Measurements from ENCODE around the gene SWAP70.
"Not testable (repeated sequence)": the region's sequence is repeated elsewhere in the genome, so short reads cannot be mapped to it uniquely, and the experiment has no call there.

DNA sequence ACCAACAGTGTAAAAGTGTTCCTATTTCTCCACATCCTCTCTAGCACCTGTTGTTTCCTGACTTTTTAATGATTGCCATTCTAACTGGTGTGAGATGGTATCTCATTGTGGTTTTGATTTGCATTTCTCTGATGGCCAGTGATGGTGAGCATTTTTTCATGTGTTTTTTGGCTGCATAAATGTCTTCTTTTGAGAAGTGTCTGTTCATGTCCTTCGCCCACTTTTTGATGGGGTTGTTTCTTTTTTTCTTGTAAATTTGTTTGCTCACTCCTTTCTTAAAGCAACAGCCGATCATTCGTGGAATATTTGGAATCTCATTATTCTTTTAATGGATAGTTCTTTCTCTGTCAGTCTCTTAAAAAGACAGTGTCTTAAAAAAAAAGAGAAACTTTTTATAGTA lies 79.6 kb downstream of the SWAP70 start:
- not testable (repeated sequence) for TF ChIP-seq POLR2A (IDR thresholded peaks at IDR 0.05; ENCODE audit: low read length); GATA1 (IDR thresholded peaks at IDR 0.05; ENCODE audit: low read depth, low read length)

Data from erythroblast (primary cell).